MCF 10A (cell line): ENCODE data around the gene PGLYRP3. TPM values are rescaled to one million over a fixed set of nuclear protein-coding genes. Genes with fewer than 3 reads are reported as not detected.

Experiments
- BruUV-seq: library from RNA; stranded (reverse); fragments of 400-500 nt; replicated peaks from 2 replicates; lab custom pipeline; 2021; lab: Mats Ljungman, UMichigan
- CTCF ChIA-PET: fragments of 300-600 bp; sonication (Branson Sonifier 250); formaldehyde crosslinking; extraction: SDS; loops from one replicate; lab custom pipeline; 2021; ENCODE audit warnings: antibody characterized with exemption, inconsistent platforms; lab: Yijun Ruan, JAX
- POLR2A ChIA-PET: fragments of 300-600, 350-650 bp; sonication (Branson Sonifier 250); formaldehyde crosslinking; extraction: SDS; loops from one replicate; lab custom pipeline; 2020; ENCODE audit warnings: antibody characterized with exemption, inconsistent platforms; lab: Yijun Ruan, JAX
- DNase-seq: peaks from one replicate; pipeline ENCODE4 v3.0.0-alpha.2; 2018; ENCODE audit not compliant: unreplicated experiment
- H3K27ac Mint-ChIP-seq: one replicate; pipeline ENCODE4 v1.8.0; 2022; ENCODE audit warnings: mild to moderate bottlenecking, low read depth, mixed read lengths; ENCODE audit not compliant: unreplicated experiment
- H3K27me3 Mint-ChIP-seq: one replicate; pipeline ENCODE4 v1.8.0; 2022; ENCODE audit warnings: mixed read lengths; ENCODE audit not compliant: insufficient read depth, unreplicated experiment
- H3K36me3 Mint-ChIP-seq: one replicate; pipeline ENCODE4 v1.8.0; 2022; ENCODE audit warnings: mild to moderate bottlenecking, moderate library complexity, mixed read lengths; ENCODE audit not compliant: insufficient read depth, unreplicated experiment
- H3K4me1 Mint-ChIP-seq: one replicate; pipeline ENCODE4 v1.8.0; 2022; ENCODE audit warnings: mixed read lengths; ENCODE audit not compliant: insufficient read depth, unreplicated experiment
- H3K4me3 Mint-ChIP-seq: one replicate; pipeline ENCODE4 v1.8.0; 2022; ENCODE audit warnings: mild to moderate bottlenecking, moderate library complexity, mixed read lengths; ENCODE audit not compliant: unreplicated experiment
- H3K9me3 Mint-ChIP-seq: one replicate; pipeline ENCODE4 v1.8.0; 2022; ENCODE audit warnings: mixed read lengths; ENCODE audit not compliant: unreplicated experiment
- CTCF ChIP-seq: fragments of 200-600 bp; IDR thresholded peaks from one replicate; pipeline ENCODE4 v1.8.0; 2022; ENCODE audit warnings: antibody characterized with exemption, mild to moderate bottlenecking; ENCODE audit not compliant: unreplicated experiment
- intact Hi-C: fragments of 100-400 bp; cut with micrococcal nuclease; formaldehyde crosslinking; loops from 2 replicates; pipeline ENCODE4 v1.14.1; 2022
- total RNA-seq: library from RNA; stranded (reverse); gene quantifications from 2 replicates; pipeline ENCODE4 v1.2.3, GENCODE V29; 2022

The PGLYRP3 gene
- total RNA-seq, 1 experiment from 2014 or later, result not detected

- ChIA-PET POLR2A (interaction anchor here (0.7 kb wide), 1 partner anchor 224 kb away, joined by 4 read pairs; no protein-coding TSS in a partner anchor), CTCF (interaction anchor here (0.7 kb wide), 1 partner anchor 601 kb away, joined by 3 read pairs; no protein-coding TSS in a partner anchor)
- intact Hi-C loops, result no loop called here
- Mint-ChIP-seq H3K4me1 (no peaks in the 10 kb centered on the region), H3K27ac (no peak overlapping the region), H3K9me3 (no peaks in the 10 kb centered on the region), H3K36me3 (no peaks in the 10 kb centered on the region), H3K4me3 (no peak overlapping the region), H3K27me3 (peaks cover 62% of the 10 kb centered on the region)
- no peak for TF ChIP-seq CTCF
- no TSS peak for BruUV-seq
- no peak for DNase-seq
These were observed 61.7 kb downstream of the PGLYRP3 start for GRCh38 chr1:153251087-153251486.

GRCh38 chr1:153250166-153250565 is 62.6 kb downstream of the PGLYRP3 start:
- intact Hi-C loops, result no loop called here
- no TSS peak for BruUV-seq
- Mint-ChIP-seq H3K4me1 (no peaks in the 10 kb centered on the region), H3K27ac (no peak overlapping the region), H3K27me3 (peaks cover 62% of the 10 kb centered on the region), H3K36me3 (no peaks in the 10 kb centered on the region), H3K4me3 (no peak overlapping the region), H3K9me3 (no peaks in the 10 kb centered on the region)
- TF ChIP-seq CTCF, result no peak
- POLR2A ChIA-PET, result no interaction called here
- CTCF ChIA-PET, result interaction anchor here (0.7 to 0.8 kb wide), 3 partner anchors 12 to 114 kb away, joined by 3 to 4 read pairs (median 3); no protein-coding TSS in a partner anchor
- DNase-seq, result no peak

GRCh38 chr1:153248176-153248879 is 64.4 kb downstream of the PGLYRP3 start:
- no peaks in the 10 kb centered on the region for H3K36me3 Mint-ChIP-seq
- no peaks in the 10 kb centered on the region for H3K4me1 Mint-ChIP-seq
- no peak for DNase-seq
- POLR2A ChIA-PET, result no interaction called here
- no peak for TF ChIP-seq CTCF
- no peak overlapping the region for H3K4me3 Mint-ChIP-seq
- no peak overlapping the region for H3K27ac Mint-ChIP-seq
- H3K9me3 Mint-ChIP-seq, result peaks cover 14% of the 10 kb centered on the region
- H3K27me3 Mint-ChIP-seq, result peaks cover 62% of the 10 kb centered on the region
- intact Hi-C loops, result no loop called here
- BruUV-seq, result no TSS peak
- CTCF ChIA-PET, result interaction anchor here (0.6 to 1.2 kb wide), 3 partner anchors 11 to 215 kb away, joined by 3 to 4 read pairs (median 3); no protein-coding TSS in a partner anchor

Other genes with a start within 250 kb of the PGLYRP3 start
- not detected in 2 replicates for gene SPRR2B, start 241.3 kb downstream of the PGLYRP3 start, total RNA-seq
- not detected in 2 replicates for gene SPRR2E, start 218.4 kb downstream of the PGLYRP3 start, total RNA-seq
- gene SPRR2F, start 199.4 kb downstream of the PGLYRP3 start, total RNA-seq, result not detected in 2 replicates
- gene SPRR2G, start 162.1 kb downstream of the PGLYRP3 start, total RNA-seq, result not detected in 2 replicates
- gene LELP1, start 109.5 kb downstream of the PGLYRP3 start, total RNA-seq, result not detected in 2 replicates
- not detected in 2 replicates for gene PRR9, start 95.4 kb downstream of the PGLYRP3 start, total RNA-seq
- not detected in 2 replicates for gene LORICRIN, start 53.3 kb downstream of the PGLYRP3 start, total RNA-seq
- not detected in 2 replicates for gene PGLYRP4, start 35.9 kb upstream of the PGLYRP3 start, total RNA-seq
- gene S100A9, start 44.9 kb upstream of the PGLYRP3 start, total RNA-seq, result 86.4 and 126 TPM in 2 replicates
- gene S100A12, start 62.7 kb upstream of the PGLYRP3 start, total RNA-seq, result not detected in 2 replicates
- gene S100A8, start 78.1 kb upstream of the PGLYRP3 start, total RNA-seq, result 46.9 and 80.4 TPM in 2 replicates
- not detected in 2 replicates for gene S100A7A, start 103.6 kb upstream of the PGLYRP3 start, total RNA-seq
- gene S100A7, start 147.7 kb upstream of the PGLYRP3 start, total RNA-seq, result not detected in 2 replicates
- 2,571 and 2,904 TPM in 2 replicates for gene S100A6, start 223.0 kb upstream of the PGLYRP3 start, total RNA-seq
- gene S100A5, start 228.0 kb upstream of the PGLYRP3 start, total RNA-seq, result not detected in 2 replicates
- gene S100A4, start 232.9 kb upstream of the PGLYRP3 start, total RNA-seq, result 27.2 and 60.7 TPM in 2 replicates
- 85.7 and 90.0 TPM in 2 replicates for gene S100A3, start 236.3 kb upstream of the PGLYRP3 start, total RNA-seq